Iris pigment epithelial cell (primary cell): ENCODE data around the gene CCDC136.

ENCODE experiments used
- DNase-seq: peaks from one replicate; pipeline ENCODE4 v3.0.0-alpha.2; 2011; ENCODE audit warnings: low read depth

Gene CCDC136

DNA sequence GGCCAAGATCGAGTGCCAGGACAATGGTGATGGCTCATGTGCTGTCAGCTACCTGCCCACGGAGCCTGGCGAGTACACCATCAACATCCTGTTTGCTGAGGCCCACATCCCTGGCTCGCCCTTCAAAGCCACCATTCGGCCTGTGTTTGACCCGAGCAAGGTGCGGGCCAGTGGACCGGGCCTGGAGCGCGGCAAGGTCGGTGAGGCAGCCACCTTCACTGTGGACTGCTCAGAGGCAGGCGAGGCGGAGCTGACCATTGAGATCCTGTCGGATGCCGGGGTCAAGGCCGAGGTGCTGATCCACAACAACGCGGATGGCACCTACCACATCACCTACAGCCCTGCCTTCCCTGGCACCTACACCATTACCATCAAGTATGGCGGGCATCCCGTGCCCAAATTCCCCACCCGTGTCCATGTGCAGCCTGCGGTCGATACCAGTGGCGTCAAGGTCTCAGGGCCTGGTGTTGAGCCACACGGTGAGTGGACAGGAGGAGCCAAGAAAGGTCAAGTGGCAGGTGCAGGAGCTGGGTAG, 53.1 kb downstream of the CCDC136 start:
- DNase-seq = no peak

DNA sequence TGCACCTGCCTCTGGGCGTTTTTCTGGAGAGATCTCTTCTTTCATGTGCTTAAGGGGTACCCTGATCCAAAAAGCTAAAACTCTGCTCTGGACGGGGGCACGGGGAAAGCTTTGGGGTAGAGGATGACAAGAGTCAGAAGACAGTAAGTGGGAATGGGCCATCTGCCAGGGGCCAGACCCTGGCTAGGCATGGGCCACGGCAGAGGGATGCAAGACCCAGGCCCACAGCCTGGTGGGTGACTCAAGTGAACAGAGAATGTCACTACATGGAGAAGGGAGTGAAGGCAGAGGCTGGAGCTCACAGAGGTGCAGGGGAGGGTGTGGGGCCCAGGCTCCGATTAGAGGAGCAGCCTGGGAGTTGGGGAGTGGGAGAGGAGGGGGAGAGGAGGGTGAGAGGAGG, 53.7 kb downstream of the CCDC136 start:
- DNase-seq = no peak

DNA sequence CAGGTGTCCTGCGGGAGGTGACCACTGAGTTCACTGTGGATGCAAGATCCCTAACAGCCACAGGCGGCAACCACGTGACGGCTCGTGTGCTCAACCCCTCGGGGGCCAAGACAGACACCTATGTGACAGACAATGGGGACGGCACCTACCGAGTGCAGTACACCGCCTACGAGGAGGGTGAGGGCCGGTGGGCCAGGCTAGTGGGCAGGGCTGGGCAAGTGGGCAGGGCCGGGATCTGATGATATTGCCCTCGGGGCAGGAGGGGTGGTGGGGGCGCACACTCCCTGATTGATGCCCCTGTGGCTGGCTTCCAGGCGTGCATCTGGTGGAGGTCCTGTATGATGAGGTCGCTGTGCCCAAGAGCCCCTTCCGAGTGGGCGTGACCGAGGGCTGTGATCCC, 54.2 kb downstream of the CCDC136 start:
- DNase-seq = no peak

DNA sequence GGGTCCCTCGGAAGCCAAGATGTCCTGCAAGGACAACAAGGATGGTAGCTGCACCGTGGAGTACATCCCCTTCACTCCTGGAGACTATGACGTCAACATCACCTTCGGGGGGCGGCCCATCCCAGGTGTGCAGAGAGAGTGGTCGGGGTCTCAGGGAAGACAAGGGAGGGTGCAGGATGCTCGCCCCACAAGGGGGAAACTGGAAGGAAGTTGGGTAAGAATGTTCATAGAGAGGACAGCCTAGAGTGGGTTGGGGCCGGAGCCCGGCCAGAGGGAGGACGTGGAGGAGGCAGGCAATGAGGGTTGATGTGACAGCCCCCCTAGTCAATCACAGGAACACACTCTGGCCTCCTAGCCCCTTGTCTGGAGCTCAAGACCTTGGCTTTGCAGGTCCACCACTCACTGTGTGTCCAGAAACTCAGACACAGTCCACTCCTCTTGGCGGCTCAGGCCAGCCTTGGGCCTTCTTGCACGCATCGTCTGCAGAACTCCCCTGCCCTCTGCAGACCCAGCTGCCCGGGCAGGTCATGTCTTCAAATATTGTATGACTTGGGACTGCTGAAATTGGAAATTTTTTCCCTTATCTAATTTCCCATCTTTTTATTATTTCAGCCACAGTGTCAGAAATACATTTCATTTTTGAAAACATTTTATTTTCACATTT, 55.1 kb downstream of the CCDC136 start:
- no peak for DNase-seq

DNA sequence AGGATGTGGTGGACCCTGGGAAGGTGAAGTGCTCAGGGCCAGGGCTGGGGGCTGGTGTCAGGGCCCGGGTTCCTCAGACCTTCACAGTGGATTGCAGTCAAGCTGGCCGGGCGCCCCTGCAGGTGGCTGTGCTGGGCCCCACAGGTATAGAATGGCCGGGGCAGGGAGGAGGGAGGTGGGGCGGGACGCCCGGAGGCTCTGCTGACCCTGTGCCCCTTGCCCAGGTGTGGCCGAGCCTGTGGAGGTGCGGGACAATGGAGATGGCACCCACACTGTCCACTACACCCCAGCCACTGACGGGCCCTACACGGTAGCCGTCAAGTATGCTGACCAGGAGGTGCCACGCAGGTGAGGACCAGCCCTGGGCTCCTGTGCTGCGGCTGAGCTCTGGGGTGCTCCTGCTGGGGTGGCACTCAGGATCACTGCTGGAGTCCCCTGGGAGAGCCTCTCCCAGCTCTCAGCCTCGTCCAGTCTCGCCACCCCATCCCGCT, 56.0 kb downstream of the CCDC136 start:
- no peak for DNase-seq

DNA sequence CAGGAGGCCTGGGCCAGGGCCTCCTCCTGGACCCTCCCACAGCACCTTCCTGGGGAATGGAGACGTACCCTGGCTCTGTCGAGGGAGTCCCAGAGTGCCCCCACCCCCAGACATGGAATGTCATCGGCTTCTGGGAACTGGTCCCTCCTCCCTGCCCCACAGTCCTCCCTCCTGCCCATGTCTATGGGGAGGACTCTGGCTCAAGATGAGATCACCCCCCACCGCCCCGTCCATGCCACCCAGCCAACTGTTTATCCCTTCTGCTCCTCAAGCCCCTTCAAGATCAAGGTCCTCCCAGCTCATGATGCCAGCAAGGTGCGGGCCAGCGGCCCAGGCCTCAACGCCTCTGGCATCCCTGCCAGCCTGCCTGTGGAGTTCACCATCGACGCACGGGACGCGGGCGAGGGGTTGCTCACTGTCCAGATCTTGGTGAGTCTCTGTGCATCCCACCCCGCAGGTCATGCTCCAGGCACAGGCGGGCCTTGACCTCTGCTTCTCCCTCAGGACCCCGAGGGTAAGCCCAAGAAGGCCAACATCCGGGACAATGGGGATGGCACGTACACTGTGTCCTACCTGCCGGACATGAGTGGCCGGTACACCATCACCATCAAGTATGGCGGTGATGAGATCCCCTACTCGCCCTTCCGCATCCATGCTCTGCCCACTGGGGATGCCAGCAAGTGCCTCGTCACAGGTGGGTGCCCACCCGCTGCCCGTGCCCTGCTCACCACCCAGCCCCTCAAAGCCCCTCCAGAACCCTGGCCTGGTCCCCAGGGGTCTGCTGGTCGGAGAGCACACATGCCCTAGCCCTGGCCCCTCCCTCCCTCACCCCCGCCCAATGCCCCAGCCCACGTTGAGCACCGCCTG, 56.8 kb downstream of the CCDC136 start:
- DNase-seq = no peak

DNA sequence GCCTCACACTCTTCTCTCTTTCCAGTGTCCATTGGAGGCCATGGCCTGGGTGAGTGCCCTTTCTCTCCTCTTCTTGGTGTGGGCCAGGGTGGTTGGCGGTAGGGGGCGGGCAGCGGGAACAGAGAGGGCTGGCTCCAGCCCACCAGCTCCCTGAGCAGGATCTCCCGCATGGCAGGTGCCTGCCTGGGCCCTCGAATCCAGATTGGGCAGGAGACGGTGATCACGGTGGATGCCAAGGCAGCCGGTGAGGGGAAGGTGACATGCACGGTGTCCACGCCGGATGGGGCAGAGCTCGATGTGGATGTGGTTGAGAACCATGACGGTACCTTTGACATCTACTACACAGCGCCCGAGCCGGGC, 57.4 kb downstream of the CCDC136 start:
- no peak for DNase-seq

DNA sequence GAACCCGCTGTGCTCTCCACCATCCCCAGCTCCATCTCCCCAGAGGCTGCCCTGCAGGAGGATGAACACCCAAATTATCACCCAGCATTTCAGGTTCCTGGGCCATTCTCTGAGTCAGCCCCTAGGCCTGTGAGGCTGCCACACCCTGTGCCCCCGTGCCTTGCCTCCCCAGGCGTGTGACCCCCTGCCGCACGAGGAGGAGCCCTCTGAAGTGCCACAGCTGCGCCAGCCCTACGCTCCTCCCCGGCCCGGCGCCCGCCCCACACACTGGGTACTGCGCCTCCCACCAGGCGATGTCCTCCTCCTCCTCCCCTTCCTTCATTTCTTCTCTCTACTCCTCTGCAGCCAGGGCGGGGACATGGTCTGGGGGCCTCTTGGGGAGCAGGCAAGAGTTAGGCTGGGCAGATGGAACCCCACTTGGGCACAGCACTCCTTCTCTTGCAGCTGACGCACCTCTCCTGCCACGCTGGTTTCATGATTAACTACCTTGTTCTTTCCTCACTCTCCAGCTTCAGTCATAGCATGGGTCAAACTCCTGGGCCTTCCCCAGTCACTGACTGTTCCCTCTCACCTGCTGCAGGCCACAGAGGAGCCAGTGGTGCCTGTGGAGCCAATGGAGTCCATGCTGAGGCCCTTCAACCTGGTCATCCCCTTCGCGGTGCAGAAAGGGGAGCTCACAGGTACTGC, 58.2 kb downstream of the CCDC136 start:
- DNase-seq = no peak

DNA sequence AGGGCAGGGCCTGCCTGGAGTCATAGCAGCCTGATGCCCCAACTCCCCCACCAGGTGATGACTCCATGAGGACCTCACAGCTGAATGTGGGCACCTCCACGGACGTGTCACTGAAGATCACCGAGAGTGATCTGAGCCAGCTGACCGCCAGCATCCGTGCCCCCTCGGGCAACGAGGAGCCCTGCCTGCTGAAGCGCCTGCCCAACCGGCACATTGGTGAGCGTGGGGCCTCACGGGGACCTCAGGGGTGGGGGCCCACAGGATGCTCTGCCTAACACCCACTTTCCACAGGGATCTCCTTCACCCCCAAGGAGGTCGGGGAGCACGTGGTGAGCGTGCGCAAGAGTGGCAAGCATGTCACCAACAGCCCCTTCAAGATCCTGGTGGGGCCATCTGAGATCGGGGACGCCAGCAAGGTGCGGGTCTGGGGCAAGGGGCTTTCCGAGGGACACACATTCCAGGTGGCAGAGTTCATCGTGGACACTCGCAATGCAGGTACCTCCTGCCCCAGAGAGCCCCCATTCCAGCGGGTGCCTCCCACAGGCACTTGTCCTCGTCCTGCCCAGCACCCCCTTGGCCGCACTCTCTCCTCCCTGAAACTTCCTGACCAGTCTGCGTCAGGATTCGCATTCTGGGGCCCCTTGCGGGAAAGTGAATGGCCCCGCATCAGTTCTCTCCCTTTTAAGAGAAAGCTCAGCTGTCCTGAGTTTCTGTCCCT, 60.9 kb downstream of the CCDC136 start:
- DNase-seq = no peak

DNA sequence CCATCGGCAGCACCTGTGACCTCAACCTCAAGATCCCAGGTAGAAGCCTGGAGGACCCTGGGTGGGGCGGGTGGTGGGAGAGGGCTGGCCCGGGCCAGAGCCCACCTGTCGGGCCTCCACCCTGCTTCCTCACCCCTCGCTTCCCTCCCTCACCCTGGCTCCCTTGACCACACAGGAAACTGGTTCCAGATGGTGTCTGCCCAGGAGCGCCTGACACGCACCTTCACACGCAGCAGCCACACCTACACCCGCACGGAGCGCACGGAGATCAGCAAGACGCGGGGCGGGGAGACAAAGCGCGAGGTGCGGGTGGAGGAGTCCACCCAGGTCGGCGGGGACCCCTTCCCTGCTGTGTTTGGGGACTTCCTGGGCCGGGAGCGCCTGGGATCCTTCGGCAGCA, 62.0 kb downstream of the CCDC136 start:
- DNase-seq = no peak

DNA sequence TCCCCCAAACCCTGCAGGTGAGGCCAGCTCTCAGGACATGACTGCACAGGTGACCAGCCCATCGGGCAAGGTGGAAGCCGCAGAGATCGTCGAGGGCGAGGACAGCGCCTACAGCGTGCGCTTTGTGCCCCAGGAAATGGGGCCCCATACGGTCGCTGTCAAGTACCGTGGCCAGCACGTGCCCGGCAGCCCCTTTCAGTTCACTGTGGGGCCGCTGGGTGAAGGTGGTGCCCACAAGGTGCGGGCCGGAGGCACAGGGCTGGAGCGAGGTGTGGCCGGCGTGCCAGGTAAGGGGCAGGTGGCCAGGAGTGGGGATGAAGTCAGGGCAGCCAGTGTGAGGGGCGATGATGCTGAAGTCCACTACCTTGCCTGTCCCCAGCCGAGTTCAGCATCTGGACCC, 62.6 kb downstream of the CCDC136 start:
- no peak for DNase-seq

DNA sequence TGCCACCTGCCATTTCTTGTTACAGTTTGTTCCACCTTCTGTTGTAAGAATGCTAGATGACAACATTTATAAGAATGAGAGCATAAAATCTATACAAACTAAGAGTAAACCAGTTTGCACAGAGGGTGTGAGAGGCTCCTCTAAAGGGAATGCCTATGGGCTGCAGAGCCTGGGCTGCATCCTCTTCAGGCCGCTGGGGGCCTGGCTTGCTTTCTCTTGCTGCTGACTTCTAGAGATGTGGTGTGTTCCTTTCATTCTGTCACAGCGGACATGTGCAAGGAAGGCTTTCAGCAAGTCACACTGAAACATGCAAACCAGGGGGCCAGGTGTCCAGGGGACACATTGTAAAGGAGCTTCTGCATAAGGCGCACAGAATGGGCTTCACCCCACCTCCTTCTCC, 63.8 kb downstream of the CCDC136 start:
- no peak for DNase-seq

DNA sequence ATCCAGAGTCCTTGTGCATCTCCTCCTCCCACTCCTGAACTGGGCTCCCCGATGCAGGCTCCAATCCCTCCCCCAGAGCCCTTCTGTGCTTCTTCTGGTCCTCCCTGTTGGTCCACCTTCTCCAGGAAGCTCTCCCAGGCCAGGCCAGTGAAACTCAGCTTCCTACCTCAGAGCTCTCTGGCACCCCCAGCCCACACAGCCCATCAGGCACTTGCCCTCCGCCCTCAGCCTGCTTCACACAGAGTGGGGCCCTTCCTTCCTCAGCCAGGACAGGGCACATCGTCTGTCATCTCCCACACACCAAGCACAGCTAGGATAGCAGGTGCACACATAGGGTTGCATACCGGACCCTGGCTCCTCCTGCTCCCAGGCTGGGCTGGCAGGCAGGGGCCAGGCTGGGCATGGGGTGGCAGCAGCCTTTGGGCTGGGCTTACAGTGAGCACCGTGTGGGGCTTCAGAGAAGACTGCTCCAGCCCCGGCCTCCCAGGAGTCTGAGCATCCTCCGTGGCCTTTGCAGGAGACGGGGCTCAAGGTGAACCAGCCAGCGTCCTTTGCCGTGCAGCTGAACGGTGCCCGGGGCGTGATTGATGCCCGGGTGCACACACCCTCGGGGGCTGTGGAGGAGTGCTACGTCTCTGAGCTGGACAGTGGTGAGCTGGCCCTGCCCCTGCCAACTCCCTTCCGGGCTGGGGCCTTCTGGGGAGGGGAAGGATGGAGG, 64.4 kb downstream of the CCDC136 start:
- no peak for DNase-seq

DNA sequence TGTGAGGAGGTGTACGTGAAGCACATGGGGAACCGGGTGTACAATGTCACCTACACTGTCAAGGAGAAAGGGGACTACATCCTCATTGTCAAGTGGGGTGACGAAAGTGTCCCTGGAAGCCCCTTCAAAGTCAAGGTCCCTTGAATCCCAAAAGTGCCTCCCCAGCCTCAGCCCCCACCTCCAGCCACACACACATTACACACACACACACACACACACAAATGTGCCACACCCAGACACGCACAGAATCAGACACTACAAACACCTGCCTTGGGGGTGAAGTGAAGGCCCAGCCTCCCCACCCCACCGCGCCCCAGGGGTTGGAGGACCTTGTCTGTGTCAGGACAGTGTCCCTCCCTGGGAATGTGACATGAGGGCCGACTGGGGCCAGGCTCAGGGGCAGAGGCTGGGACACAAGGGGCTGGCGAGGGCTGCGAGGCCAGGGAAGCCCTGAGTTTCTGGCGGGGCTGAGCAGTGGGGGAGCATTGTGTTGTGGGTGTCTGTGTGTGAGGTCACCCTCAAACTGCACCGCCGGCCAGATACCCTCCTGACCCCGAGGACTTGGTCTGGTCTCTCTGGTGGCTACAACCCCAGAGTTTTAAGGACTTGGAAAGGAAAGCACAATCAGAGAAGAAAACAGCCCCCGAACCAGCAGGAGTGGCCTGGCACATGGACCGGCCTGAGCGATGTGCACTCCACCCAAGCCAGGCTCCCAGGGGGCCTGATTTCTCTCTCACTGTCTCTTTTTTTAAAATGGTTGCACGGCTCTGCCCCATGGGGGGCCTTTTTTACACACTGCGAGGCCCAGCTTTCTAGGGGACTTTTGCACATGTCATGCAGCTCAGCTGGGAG, 66.8 kb downstream of the CCDC136 start:
- no peak for DNase-seq

DNA sequence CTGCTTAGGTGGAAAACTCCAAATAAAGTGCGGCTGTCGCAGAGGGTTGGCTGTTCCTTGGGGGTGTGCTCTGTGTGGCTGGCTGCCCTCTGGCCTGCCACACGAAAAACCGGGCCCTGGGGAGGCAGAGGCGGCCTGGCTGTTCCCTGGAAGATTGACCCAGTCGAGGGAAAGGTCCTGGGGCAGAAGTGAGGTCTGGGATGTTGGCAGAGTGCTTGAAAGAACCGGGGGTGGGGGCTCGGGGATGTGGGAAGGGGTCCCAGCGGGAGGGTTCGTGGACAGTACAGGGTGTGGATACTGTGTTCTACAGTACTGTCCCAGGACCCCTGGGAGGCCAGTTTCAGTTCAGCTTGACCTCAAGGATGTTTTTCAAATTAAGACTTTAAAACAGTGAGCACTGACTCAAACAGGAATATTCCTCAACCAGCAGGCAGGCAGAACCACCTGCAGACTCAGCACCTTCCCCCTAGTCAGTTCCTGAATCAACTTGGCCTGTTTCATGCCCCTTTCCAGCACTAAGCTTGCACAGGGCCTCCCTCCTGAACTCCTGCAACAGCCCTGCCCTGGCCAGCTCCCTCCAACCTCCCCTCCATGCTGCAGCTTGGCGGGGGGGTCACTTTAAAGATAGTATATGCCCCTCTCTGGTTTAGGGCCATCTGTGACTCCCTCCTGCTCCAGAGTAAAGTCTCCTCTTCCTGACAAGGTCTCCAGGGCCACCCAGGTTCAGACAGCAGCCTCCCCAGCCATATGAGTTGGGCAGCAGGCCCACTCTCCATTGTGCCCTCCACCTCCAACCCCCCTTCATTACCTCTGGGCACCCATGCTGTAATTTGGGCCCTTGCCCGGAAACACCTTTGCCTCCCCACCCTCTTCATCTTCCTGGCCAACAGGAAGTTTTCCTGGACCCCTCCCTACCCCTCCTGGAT, 67.7 kb downstream of the CCDC136 start:
- DNase-seq = no peak

DNA sequence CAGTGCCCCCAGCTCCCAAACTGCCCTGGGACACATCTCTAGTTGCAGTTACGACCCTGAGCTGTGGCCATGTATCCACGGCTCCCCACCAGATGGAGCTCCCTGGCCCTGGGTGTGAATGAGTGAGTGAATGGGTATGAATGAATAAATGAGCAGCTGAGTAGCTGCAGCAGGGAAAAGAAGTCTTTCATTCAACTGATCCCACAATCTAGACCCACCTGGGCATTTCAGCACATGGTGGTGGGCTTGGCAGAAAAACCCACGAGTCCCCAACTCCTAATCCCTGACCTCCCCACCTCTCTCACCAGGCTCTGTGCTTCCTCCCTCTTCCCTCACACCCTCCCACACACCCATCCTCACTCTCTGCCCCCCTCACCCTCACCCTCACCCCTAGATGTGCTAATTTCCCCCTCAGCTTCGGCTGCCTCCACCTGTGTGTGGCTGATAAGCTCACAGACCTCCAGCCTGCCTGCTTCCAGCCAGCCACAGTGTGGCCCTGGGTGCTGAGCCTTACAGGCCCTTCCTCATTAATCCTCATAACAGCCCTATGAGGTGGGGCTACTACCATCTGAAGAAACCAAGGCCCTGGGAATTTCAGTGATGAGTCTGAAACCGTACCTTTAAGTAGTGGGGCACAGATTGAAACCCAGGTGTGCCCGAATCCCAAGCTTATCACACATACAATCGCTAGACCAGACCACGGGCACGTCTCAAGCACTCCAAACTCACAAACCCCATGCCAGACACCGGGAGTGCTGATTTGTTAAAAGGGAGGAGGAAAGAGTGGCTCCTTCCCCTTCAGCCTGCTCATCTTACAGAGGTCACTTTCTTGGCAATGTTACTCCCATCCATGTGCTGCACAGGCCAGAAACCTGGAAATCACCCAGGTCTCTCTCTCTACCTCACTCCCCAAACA, 68.6 kb downstream of the CCDC136 start:
- peak; percentile 68 for DNase-seq

DNA sequence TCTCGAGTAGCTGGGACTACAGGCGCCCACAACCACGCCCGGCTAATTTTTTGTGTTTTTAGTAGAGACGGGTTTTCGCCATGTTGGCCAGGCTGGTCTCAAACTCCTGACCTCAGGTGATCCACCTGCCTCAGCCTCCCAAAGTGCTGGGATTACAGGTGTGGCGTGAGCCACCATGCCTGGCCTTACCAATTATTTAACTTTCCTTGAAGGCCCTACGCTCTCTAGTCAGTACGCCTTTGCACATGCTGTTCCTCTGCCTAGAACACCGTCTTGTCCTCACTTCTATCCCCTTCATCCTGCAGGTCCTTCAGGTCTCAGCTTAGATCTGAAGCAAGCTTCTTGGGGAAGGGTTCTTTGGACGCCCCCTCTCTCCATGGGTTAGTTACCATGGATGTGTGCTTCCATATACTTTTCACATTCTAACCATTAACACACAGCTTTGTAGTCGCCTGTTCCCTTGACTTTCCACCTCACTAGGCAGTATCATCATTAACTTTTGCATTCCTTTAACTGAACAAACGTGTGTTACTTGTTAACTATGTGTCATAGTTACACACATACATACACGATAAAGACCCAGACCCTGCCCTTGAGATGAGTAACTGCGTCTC, 70.3 kb downstream of the CCDC136 start:
- DNase-seq = no peak
